Mesenchymal stem cell (in vitro differentiated cells and primary cell): ENCODE measurements around the gene SNX8.

Experiments
- DNase-seq: peaks from one replicate; pipeline ENCODE4 v3.0.0-alpha.2; 2013
- H2AFZ ChIP-seq: one replicate; pipeline ENCODE4 v1.6.1; 2013; ENCODE audit warnings: low read depth, mild to moderate bottlenecking, control low read depth, inconsistent platforms, low read length, moderate library complexity
- H2AK5ac ChIP-seq: 2 replicates; pipeline ENCODE4 v1.6.1; 2013; ENCODE audit warnings: low read length, moderate library complexity, mild to moderate bottlenecking, inconsistent platforms; ENCODE audit not compliant: severe bottlenecking
- H2BK120ac ChIP-seq: one replicate; pipeline ENCODE4 v1.6.1; 2013; ENCODE audit warnings: low read depth, mild to moderate bottlenecking, inconsistent platforms, low read length, moderate library complexity
- H2BK12ac ChIP-seq, 2 experiments: one replicate each; pipeline ENCODE4 v1.6.1; 2013; ENCODE audit warnings: inconsistent platforms in 2 of 2, low read length in 2 of 2, mild to moderate bottlenecking in 2 of 2, moderate library complexity in 2 of 2, control low read depth in 1 of 2
- H2BK15ac ChIP-seq: one replicate; pipeline ENCODE4 v1.6.1; 2013; ENCODE audit warnings: mild to moderate bottlenecking, low read depth, inconsistent platforms; ENCODE audit not compliant: poor library complexity, severe bottlenecking
- H2BK5ac ChIP-seq: 2 replicates; pipeline ENCODE4 v1.6.1; 2013; ENCODE audit warnings: low read depth, mild to moderate bottlenecking, low read length, control low read depth, inconsistent platforms; ENCODE audit not compliant: poor library complexity, severe bottlenecking
- H3K14ac ChIP-seq, 2 experiments: one replicate each; pipeline ENCODE4 v1.6.1; 2013; ENCODE audit warnings: inconsistent platforms in 2 of 2, low read length in 2 of 2, control low read depth in 1 of 2, mild to moderate bottlenecking in 1 of 2, moderate library complexity in 1 of 2
- H3K18ac ChIP-seq, 2 experiments: one replicate each; pipeline ENCODE4 v1.6.1; 2013; ENCODE audit warnings: inconsistent platforms in 2 of 2, low read length in 2 of 2, control low read depth in 1 of 2, low read depth in 1 of 2, mild to moderate bottlenecking in 1 of 2
- H3K23ac ChIP-seq, 2 experiments: one replicate each; pipeline ENCODE4 v1.6.1; 2013; ENCODE audit warnings: inconsistent platforms in 2 of 2, low read length in 2 of 2, mild to moderate bottlenecking in 2 of 2, moderate library complexity in 2 of 2, control low read depth in 1 of 2
- H3K27ac ChIP-seq: 2 replicates; pipeline ENCODE4 v1.5.1; 2013; ENCODE audit warnings: mild to moderate bottlenecking, moderate library complexity, low read length, control low read depth, inconsistent platforms; ENCODE audit not compliant: poor library complexity, severe bottlenecking
- H3K27me3 ChIP-seq, 2 experiments: 2 replicates each; pipeline versions ENCODE4 v1.6.1 to v1.7.0; 2013; ENCODE audit warnings: low read length in 2 of 2, mild to moderate bottlenecking in 2 of 2, moderate library complexity in 2 of 2, control low read depth in 1 of 2, inconsistent platforms in 1 of 2; ENCODE audit not compliant: control insufficient read depth in 1 of 2, insufficient read depth in 1 of 2
- H3K36me3 ChIP-seq, 2 experiments: 2 replicates each; pipeline versions ENCODE4 v1.6.1 to v1.7.0; 2013; ENCODE audit warnings: low read length in 2 of 2, control low read depth in 1 of 2, inconsistent platforms in 1 of 2, low read depth in 1 of 2, mild to moderate bottlenecking in 1 of 2; ENCODE audit not compliant: insufficient read depth in 2 of 2, control insufficient read depth in 1 of 2
- H3K4ac ChIP-seq, 2 experiments: one replicate each; pipeline ENCODE4 v1.6.1; 2013; ENCODE audit warnings: inconsistent platforms in 2 of 2, low read length in 2 of 2, mild to moderate bottlenecking in 2 of 2, moderate library complexity in 2 of 2, control low read depth in 1 of 2, low read depth in 1 of 2
- H3K4me1 ChIP-seq: 2 replicates; pipeline ENCODE4 v1.6.1; 2013; ENCODE audit warnings: low read depth, low read length, control low read depth; ENCODE audit not compliant: control insufficient read depth, insufficient read depth
- H3K4me2 ChIP-seq: 2 replicates; pipeline ENCODE4 v1.6.1; 2013; ENCODE audit warnings: low read length, mild to moderate bottlenecking, inconsistent platforms; ENCODE audit not compliant: poor library complexity, severe bottlenecking
- H3K4me3 ChIP-seq, 2 experiments: 2 replicates each; pipeline versions ENCODE4 v1.5.1 to v1.7.0; 2013; ENCODE audit warnings: low read length in 2 of 2, mild to moderate bottlenecking in 2 of 2, control low read depth in 1 of 2, low read depth in 1 of 2; ENCODE audit not compliant: insufficient read depth in 1 of 2
- H3K79me1 ChIP-seq: replicated peaks from 2 replicates; pipeline ENCODE4 v1.6.1; 2013; ENCODE audit warnings: mild to moderate bottlenecking, control low read depth, low read length, inconsistent platforms; ENCODE audit not compliant: poor library complexity, severe bottlenecking
- H3K9ac ChIP-seq: 2 replicates; pipeline ENCODE4 v1.7.0; 2013; ENCODE audit warnings: mild to moderate bottlenecking, low read length, moderate library complexity
- H3K9me3 ChIP-seq: 2 replicates; pipeline ENCODE4 v1.7.0; 2013; ENCODE audit warnings: mild to moderate bottlenecking, low read length; ENCODE audit not compliant: control insufficient read depth
- H4K8ac ChIP-seq: one replicate; pipeline ENCODE4 v1.6.1; 2013; ENCODE audit warnings: inconsistent platforms, mild to moderate bottlenecking, low read length, moderate library complexity
- H4K91ac ChIP-seq: one replicate; pipeline ENCODE4 v1.6.1; 2013; ENCODE audit warnings: mild to moderate bottlenecking, low read length, inconsistent platforms
- WGBS: methylation state at CpG from one replicate; pipeline ENCODE4 v1.1.7; 2013; ENCODE audit warnings: mixed read lengths; 5-methylcytosine and 5-hydroxymethylcytosine counted together

Gene SNX8

GRCh38 chr7:2257046-2257551 is 57.1 kb downstream of the SNX8 start:
- no peak overlapping the region for H3K18ac ChIP-seq
- peaks cover 31% of the 10 kb centered on the region for H3K4me1 ChIP-seq
- no peak overlapping the region for H3K23ac ChIP-seq
- H3K79me1 ChIP-seq, result peaks cover 20% of the 10 kb centered on the region
- no peak overlapping the region for H2AFZ ChIP-seq
- no peak overlapping the region for H3K4ac ChIP-seq
- H3K9me3 ChIP-seq, result no peaks in the 10 kb centered on the region
- DNase-seq, result no peak
- no peak overlapping the region for H3K14ac ChIP-seq
- H3K27me3 ChIP-seq, result no peaks in the 10 kb centered on the region
- H2BK120ac ChIP-seq, result no peak overlapping the region
- H3K27ac ChIP-seq, result no peak overlapping the region
- peaks cover 57 to 80% of the 10 kb centered on the region in 2 experiments for H3K36me3 ChIP-seq
- H3K4me3 ChIP-seq, result peak overlapping the region in 1 of 2 experiments; percentile 6
- no peak overlapping the region for H3K9ac ChIP-seq
- H2BK5ac ChIP-seq, result no peak overlapping the region
- no peak overlapping the region for H2BK12ac ChIP-seq
- H3K4me2 ChIP-seq, result no peak overlapping the region
- WGBS, result 97% methylated on average over 32 of the region's 38 CpGs
- H2BK15ac ChIP-seq, result no peak overlapping the region
- H4K8ac ChIP-seq, result no peak overlapping the region
- H2AK5ac ChIP-seq, result no peak overlapping the region
- no peak overlapping the region for H4K91ac ChIP-seq

DNA sequence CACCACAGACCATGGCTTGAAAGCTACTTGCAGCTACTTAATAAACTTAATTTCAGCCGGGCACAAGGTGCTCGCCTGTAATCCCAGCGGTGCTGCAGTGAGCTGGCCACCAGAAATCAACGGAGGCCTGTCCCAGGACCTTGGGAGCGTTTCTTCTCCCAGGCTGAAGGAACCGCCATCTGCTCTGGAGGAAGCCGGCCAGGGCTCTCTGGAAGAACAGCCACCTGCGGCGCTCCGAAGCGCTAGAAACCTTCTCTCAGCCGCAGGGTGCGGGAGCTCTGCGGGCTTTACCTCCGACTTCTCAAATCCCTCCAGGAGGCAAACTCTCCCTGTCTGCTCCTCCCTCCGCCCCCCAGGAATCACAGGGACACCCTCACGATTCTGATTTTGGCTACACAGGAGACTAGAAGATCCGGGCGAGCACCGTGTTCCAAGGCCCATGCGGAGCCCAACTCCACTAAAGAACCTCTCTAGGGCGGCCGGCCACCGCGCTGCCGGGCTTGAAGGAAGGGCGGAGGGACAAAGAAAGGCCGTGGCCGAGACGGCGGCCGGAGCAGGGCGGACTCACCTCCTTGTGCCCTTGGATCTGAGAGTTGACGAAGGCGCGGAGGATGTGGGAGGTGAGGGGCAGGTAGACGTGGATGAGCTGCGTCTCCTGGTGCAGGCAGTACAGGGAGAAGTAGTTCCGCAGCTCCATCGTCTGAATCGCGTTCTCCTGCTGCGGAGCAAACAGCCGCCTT is 57.8 kb downstream of the SNX8 start:
- no peak overlapping the region for H3K14ac ChIP-seq
- H3K9me3 ChIP-seq, result no peaks in the 10 kb centered on the region
- no peak for DNase-seq
- H3K18ac ChIP-seq, result no peak overlapping the region
- no peak overlapping the region for H3K9ac ChIP-seq
- no peak overlapping the region for H4K8ac ChIP-seq
- H2AK5ac ChIP-seq, result no peak overlapping the region
- 98% methylated on average over 44 of the region's 44 CpGs for WGBS
- H3K4ac ChIP-seq, result no peak overlapping the region
- no peaks in the 10 kb centered on the region for H3K27me3 ChIP-seq
- H2BK12ac ChIP-seq, result no peak overlapping the region
- no peak overlapping the region for H2BK120ac ChIP-seq
- no peak overlapping the region for H2BK15ac ChIP-seq
- H3K27ac ChIP-seq, result no peak overlapping the region
- H2AFZ ChIP-seq, result no peak overlapping the region
- H3K4me3 ChIP-seq, result no peak overlapping the region
- no peak overlapping the region for H2BK5ac ChIP-seq
- no peak overlapping the region for H3K4me2 ChIP-seq
- no peak overlapping the region for H4K91ac ChIP-seq
- peaks cover 19% of the 10 kb centered on the region for H3K79me1 ChIP-seq
- no peak overlapping the region for H3K23ac ChIP-seq
- H3K4me1 ChIP-seq, result peaks cover 32% of the 10 kb centered on the region
- peaks cover 55 to 80% of the 10 kb centered on the region in 2 experiments for H3K36me3 ChIP-seq

DNA sequence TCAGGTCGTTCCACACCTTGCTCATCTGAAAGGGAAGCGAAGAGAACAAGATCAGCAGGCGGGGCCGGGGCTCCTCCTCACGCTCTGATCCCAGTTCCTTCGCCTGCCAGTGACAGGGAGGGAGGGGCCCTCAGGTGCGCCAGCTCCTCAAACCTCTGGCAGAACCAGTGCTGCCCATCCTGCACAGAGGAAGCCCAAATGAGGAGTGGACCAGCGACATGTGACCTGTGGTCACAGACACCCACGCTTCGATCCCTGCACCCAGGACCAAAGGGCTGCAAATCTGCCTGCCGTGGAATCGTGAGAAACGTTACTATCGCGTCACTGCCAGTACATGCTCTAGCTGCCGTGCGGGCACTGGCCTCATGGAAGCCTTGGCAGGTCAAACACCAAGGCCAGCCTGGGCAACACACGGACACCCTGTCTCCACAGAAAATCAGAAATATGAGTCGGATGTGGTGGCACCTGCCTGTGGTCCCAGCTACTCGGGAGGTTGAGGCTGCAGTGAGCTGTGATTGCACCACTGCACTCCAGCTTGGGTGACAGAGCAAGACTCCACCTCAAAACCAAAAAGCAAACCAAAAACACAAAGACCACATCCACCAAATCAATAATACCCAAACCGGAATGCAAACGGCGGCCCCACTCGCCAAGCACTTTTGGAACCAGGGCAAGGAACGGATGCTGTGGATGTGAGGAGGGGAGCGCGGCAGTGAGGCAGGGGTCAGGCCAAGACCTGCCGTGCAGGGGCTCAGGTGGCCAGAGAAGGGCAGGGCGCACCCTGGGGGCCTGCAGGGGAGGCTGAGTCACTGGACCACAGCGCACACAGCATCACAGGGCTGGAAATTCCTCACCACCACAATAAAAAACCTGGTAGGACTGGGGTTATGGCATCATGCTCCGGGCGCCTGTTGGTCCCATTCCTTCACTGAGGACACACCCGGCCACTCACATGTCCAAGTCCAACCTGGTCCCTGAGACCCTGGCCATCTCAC is 58.8 kb downstream of the SNX8 start:
- Histone ChIP-seq H2BK15ac (no peak overlapping the region), H3K4me3 (no peak overlapping the region), H3K23ac (no peak overlapping the region), H3K14ac (no peak overlapping the region), H3K9me3 (no peaks in the 10 kb centered on the region), H3K4ac (no peak overlapping the region), H3K9ac (no peak overlapping the region), H2BK12ac (no peak overlapping the region), H3K36me3 (peaks cover 52 to 85% of the 10 kb centered on the region in 2 experiments), H4K8ac (no peak overlapping the region), H2BK120ac (no peak overlapping the region), H3K18ac (no peak overlapping the region), H2AK5ac (no peak overlapping the region), H3K79me1 (peaks cover 21% of the 10 kb centered on the region), H4K91ac (no peak overlapping the region), H3K27me3 (no peaks in the 10 kb centered on the region), H3K4me2 (no peak overlapping the region), H3K27ac (no peak overlapping the region), H2AFZ (no peak overlapping the region), H2BK5ac (no peak overlapping the region), H3K4me1 (peaks cover 32% of the 10 kb centered on the region)
- DNase-seq, result no peak
- 93% methylated on average over 33 of the region's 33 CpGs for WGBS
